GM19324 (cell line): ENCODE measurements around the gene GCAT.

Experiments
- ATAC-seq: cut with Tn5 transposase; IDR thresholded peaks from one replicate; pipeline ENCODE4 v1.9.1; 2021; ENCODE audit warnings: mild to moderate bottlenecking, moderate library complexity; ENCODE audit not compliant: unreplicated experiment, low FRiP score

The GCAT gene

GRCh38 chr22:37807410-37808293 is at the start of gene GCAT:
Gene GCAT (plus strand): TSS chr22:37807934. CDS start chr22:37807968, 34 bp downstream.
- peak; percentile 85 for ATAC-seq

- ATAC-seq = no peak
These were observed 49.0 kb upstream of the GCAT start for GRCh38 chr22:37758694-37759093.

GRCh38 chr22:37759281-37759680 is 48.5 kb upstream of the GCAT start:
- no peak for ATAC-seq

GRCh38 chr22:37760152-37760551 is 47.6 kb upstream of the GCAT start:
- ATAC-seq = no peak

DNA sequence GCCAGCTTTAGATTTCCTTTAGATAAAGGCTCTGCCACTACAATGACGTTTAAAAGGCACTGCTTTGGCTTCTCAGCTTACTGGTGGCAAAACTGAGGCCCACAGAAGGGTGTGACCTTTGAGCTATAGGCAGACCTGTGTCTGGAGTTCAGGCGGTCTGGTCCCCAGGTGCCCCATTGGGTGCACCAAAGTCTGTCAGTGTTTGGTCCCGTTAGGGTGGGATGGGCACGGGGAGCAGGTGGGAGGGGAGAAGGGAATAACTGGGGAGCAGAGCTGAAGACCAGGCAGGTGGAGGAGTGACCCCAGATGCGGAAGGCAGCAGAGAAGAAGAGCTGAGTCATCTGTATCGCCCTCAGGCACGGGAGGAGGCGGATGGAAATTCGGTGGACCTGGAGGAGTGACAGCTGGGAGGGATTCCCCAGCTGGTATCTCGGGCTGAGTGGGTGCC is 45.3 kb upstream of the GCAT start:
- ATAC-seq = no peak

DNA sequence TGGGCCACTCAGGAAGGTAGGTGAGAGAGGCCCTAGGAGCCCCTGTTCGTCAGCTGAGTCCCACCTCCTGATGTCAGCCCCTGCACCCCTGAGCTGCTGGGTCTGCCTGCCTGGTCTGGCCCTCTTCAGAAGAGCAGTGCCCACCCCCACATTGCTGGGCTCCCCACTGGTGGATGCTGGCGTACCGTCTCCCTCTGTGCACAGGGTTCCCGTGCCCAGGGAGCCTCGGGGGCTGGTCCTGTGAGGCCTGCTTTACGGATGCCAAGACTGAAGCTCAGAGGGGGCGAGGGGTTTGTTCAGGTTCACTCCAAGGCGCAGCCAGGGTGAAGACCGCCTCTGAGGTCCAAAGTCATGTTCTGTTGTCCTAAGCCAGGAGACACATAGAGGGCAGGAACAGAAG is 44.7 kb upstream of the GCAT start:
- ATAC-seq = no peak

DNA sequence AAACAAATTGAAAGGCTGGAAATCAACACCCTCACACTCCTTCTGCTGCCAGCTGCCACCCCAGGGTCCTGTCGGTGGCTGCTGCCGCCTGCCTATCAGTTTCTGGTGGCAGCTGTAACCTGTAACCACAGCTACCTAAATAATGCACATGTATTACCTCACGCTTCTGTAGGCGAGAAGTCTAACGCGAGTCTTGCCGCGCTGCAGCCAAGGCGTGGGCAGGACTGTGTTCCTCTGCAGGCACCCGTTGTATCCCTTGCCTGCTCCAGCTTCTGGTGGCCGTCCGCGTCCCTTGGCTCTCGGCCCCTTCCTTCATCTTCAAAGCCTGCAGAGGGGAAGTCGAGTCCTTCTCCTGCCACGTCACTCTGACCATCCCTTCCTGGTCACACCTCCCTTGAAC is 44.1 kb upstream of the GCAT start:
- no peak for ATAC-seq

- no peak for ATAC-seq
These were observed 43.1 kb upstream of the GCAT start for GRCh38 chr22:37764622-37765021.

DNA sequence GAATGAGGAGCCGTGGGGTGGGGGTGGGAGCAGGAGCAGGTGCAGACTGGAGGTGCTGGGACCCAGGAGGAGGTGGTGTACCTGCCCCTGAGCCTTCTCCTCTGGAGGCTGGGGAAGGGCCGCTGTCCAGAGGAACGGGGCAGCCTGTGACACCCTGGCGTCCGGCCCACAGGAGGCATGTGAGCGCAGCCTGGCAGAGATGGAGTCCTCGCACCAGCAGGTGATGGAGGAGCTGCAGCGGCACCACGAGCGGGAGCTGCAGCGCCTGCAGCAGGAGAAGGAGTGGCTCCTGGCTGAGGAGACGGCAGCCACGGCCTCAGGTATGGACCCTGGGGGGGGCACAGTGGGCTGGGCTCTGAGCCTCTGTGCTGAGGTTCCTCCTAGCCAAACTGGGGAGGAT is 42.2 kb upstream of the GCAT start:
- no peak for ATAC-seq

DNA sequence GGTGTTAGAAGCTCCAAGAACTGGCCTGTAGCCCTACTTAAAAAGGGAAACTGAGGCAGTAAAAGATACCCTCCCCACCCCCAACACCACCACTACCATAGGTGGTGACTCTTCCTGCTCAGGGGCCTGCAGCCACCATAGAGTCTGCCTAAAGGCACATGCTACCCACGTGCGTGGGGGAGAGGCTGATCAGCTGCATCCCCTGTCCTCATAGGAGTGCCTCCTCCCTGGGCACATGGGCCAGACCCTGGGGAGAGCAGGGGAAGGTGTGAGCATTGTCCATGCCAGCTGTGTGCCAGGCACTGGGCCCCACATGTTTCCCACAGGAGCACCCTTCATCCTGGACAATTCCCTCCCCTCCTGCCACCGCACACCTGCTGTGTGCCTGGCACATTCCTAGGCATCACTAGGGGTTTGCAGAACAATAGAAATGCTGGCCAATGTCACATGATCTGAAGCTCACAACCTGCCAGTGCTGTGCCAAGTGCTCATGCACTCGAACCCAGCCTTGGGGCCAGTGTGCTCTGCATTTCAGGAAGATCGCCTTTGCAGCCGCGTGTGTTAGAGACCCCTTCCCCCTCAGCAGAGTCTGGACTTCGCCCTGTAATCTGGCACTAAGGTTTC is 41.7 kb upstream of the GCAT start:
- no peak for ATAC-seq

GRCh38 chr22:37768273-37768672 is 39.5 kb upstream of the GCAT start:
- no peak for ATAC-seq

- ATAC-seq = no peak
These were observed 38.7 kb upstream of the GCAT start for GRCh38 chr22:37769056-37769455.

DNA sequence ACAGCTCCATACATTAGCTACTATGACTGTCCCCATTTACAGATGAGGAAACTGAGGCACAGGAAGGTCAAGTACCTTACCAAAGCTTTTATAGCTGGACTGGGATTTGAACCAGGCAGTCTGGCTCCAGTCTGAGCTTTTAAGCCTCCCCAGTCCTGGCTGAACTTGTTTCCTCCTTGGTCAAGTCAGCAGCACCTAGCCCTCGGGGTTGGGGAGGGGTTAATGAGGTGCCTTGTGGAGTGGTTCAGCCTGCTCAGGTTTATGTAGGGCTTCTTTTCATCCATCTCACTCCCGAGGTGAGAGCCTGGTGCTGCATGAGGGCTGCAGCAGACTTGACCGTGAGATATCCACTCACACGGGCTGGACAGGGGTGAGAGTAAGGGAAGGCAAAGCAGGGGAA is 36.7 kb upstream of the GCAT start:
- no peak for ATAC-seq

DNA sequence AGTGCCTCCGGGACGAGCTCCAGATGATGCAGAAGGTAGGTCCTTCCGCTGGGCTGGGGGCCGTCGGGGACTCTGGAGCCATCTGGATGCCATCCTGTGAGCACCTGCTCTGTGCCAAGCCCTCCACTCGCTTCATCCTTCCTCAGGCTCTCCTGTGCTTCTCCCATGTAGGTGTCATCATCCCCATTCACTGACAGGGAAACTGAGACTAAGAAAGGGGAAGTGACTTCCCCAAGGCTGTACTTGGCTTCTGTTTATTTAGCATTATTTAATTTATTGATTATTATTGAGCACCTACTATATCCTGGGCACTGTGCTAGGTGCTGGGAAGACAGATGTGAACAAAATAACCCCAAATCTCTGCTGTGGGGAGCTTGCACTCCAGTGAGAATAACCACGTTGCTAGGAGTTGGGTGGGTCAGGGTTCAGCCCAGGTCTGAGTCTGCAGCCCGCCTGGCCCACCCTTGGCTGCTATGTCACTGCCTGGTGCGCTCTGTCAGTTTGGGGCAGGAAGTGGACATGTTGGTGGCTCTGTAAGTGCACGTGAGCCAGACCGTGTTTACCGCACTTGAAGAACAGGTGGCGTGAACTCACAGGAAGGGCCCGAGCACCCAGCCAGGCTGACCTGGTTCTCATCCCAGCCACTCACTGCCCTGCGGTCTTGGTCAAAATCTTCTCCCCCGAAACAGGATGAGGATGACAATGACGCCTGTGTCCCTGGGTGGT is 35.9 kb upstream of the GCAT start:
- no peak for ATAC-seq

DNA sequence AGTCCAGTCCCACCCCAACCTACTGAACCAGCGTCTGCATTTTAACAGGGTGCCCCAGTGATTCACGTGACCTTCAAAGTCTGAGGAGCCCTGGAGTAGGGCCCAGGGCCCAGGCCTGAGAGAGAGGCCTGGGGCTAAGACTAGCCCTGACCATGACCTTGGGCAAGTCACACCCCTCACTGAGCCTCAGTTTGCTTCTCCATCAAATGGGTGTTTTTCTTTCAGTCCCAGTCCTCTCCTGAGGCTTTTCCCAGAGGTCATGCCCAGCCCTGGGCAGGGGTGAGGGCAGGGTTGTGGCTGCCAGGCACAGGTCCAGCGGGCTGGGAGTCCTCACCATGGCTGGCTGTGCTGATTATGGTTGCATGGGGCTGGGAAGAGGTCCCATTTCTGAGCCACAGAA is 33.0 kb upstream of the GCAT start:
- no peak for ATAC-seq

DNA sequence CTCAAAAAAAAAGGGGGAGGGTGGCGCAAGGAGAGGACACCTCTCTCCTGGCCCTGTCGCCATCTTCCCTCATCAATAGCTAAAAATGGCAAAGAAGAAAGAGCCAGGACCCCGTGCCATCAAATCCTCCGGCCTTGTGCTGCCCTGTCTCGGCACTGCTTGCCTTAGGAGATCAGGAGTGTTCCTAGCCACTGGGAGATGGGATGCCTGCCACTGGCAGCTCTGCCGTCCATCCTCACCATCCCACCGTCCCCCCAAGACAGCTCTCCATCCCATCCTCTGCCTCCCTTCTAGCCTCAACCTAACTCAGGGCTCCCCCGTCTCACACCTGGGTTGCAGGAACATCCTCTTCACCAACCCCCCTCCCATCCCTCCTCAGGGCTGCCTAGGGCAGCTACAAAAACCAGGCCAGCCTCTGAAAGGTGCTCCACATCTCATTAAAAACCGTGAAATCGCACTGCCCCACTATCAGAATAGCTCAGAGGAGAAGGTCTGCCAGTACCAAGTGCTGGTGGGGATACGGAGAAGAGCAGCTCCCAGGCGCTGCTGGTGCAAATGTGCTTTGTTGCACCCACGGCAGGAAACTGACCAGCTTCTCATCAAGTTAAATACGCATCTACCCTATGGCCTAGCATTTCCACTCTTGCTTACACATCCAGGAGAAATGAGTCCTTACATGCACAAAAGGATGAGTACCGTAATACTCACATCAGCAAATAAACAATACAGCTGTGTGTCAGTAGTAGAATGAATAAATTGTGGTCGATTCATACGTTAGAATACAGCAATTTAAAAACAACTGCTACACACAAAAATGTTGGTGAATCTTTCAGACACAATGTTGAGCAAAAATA is 31.7 kb upstream of the GCAT start:
- no peak for ATAC-seq

DNA sequence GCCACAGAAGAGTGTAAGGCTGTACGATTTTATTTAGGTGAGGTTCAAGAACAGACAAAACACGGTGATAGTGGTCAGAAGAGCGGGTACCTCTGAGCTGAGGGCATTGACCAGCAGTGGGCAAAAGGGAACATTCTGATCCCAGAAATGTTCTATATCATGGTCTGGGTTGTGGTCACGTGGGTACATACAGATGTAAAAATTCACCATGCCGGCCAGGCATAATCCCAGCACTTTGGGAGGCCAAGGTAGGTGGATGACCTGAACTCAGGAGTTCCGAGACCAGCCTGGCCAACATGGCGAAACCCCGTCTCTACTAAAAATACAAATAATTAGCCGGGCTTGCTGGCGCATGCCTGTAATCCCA is 31.1 kb upstream of the GCAT start:
- no peak for ATAC-seq

DNA sequence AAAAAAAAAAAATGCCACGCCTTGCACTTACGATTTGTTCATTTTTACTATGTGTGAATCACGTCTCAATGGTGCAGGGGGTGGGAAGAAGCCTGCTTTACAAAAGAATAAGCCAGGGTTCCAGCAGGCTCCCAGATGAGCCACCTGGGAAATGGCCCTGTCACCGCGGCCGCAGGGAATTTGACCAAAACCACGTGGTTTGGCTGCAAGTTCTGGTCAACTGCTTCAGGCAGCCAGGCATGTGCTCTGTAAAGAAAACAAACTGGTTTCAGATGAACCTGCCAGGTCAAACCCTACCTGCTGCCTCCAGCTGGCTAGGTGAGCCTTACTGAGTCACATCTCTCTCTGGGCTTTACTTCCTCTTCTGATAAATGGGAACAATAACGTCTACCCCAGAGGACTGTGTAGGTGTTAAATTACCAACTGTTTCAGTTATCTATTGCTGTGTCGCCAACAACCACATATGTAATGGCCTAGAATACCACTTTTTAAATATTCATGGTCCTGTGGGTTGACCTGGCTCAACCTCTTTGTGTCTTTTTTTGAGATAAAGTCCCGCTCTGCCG is 30.5 kb upstream of the GCAT start:
- no peak for ATAC-seq

GRCh38 chr22:37778370-37779009 is 29.2 kb upstream of the GCAT start:
- no peak for ATAC-seq
